K562 (cell line): ENCODE measurements around the gene THEM4. TPM values are rescaled to one million over a fixed set of nuclear protein-coding genes. Genes with fewer than 3 reads are reported as not detected.
A peak's percentile ranks its signal among the peaks of the same experiment; 100 is the strongest.

Source experiments
- ATAC-seq: fragments of 200-7000 bp; cut with Tn5 transposase; 3 replicates; pipeline ENCODE4 v1.9.1; 2020; ENCODE audit warnings: moderate library complexity
- BruUV-seq: library from RNA; stranded (reverse); fragments of 400-500 nt; replicated peaks from 2 replicates; lab custom pipeline; 2021; lab: Mats Ljungman, UMichigan
- CTCF ChIA-PET: fragments of 300-600 bp; formaldehyde crosslinking; extraction: SDS; loops from one replicate; lab custom pipeline; 2021; ENCODE audit warnings: low intra/inter-chr PET ratio; lab: Yijun Ruan, JAX
- POLR2A ChIA-PET: fragments of 300-600, 350-650 bp; sonication (Branson Sonifier 250); formaldehyde crosslinking; extraction: SDS; loops from one replicate; lab custom pipeline; 2021; ENCODE audit warnings: antibody characterized with exemption, inconsistent platforms; lab: Yijun Ruan, JAX
- DNase-seq, 4 experiments: peaks; one replicate each; pipeline versions ENCODE4 v3.0.0 to v3.0.0-alpha.2; 2011 to 2018; ENCODE audit warnings: low spot score in 3 of 4, mixed read lengths in 3 of 4; ENCODE audit errors: extremely low read depth in 1 of 4
- FAIRE-seq: peaks from 2 replicates; lab custom pipeline; 2011; peaks lifted over from hg19 to GRCh38; lab: Jason Lieb, UNC
- H2AFZ ChIP-seq: 2 replicates; pipeline ENCODE4 v1.6.0; 2011; ENCODE audit warnings: low read depth, low read length, control low read depth, inconsistent platforms
- H3K27ac ChIP-seq: fragments of 200-600 bp; 3 replicates; pipeline ENCODE4 v1.8.0; 2011; ENCODE audit warnings: low read depth, mild to moderate bottlenecking, control low read depth, inconsistent platforms, low read length, moderate library complexity, mixed read lengths; ENCODE audit errors: extremely low read depth
- H3K27me3 ChIP-seq, 2 experiments: fragments of 300-600 bp in 1 of 2; 2 replicates in 1 of 2; 3 replicates in 1 of 2; pipeline versions ENCODE4 v1.6.0 to v1.8.0; 2011; ENCODE audit warnings: inconsistent platforms in 2 of 2, low read length in 2 of 2, mild to moderate bottlenecking in 1 of 2, mixed read lengths in 1 of 2, moderate library complexity in 1 of 2; ENCODE audit not compliant: control insufficient read depth in 2 of 2, insufficient read depth in 2 of 2
- H3K36me3 ChIP-seq: fragments of 300-600 bp; 3 replicates; pipeline ENCODE4 v1.8.0; 2011; ENCODE audit warnings: mild to moderate bottlenecking, low read length, inconsistent platforms; ENCODE audit not compliant: control insufficient read depth, insufficient read depth
- H3K4me1 ChIP-seq, 2 experiments: fragments of 200-600 bp in 1 of 2; replicated peaks in 1 of 2; 2 replicates in 1 of 2; 3 replicates in 1 of 2; pipeline versions ENCODE4 v1.5.1 to v1.8.0; 2011; ENCODE audit warnings: inconsistent platforms in 2 of 2, low read length in 2 of 2, mild to moderate bottlenecking in 1 of 2, mixed read lengths in 1 of 2, moderate library complexity in 1 of 2; ENCODE audit not compliant: control insufficient read depth in 2 of 2, insufficient read depth in 2 of 2
- H3K4me2 ChIP-seq: 2 replicates; pipeline ENCODE4 v1.6.1; 2011; ENCODE audit warnings: low read length, control low read depth, inconsistent platforms, mixed read lengths; ENCODE audit not compliant: insufficient read depth
- H3K4me3 ChIP-seq: fragments of 200-600 bp; sonication (generic), shearing (Covaris generic); 2 replicates; pipeline ENCODE4 v1.5.1; 2016; ENCODE audit warnings: control low read depth, inconsistent platforms
- H3K79me2 ChIP-seq: fragments of 200-600 bp; 3 replicates; pipeline ENCODE4 v1.8.0; 2011; ENCODE audit warnings: low read length, inconsistent platforms; ENCODE audit not compliant: control insufficient read depth, insufficient read depth
- H3K9ac ChIP-seq, 2 experiments: 2 replicates each; pipeline versions ENCODE4 v1.6.0 to v1.6.1; 2011; ENCODE audit warnings: low read depth in 2 of 2, low read length in 2 of 2, control low read depth in 1 of 2, inconsistent platforms in 1 of 2, mild to moderate bottlenecking in 1 of 2, mixed read lengths in 1 of 2; ENCODE audit not compliant: insufficient read depth in 1 of 2
- H3K9me1 ChIP-seq: one replicate; pipeline ENCODE4 v1.6.0; 2011; ENCODE audit warnings: inconsistent platforms, mild to moderate bottlenecking, low read length, moderate library complexity; ENCODE audit not compliant: control insufficient read depth, insufficient read depth
- H3K9me3 ChIP-seq: replicated peaks from 2 replicates; pipeline ENCODE4 v1.5.1; 2011; ENCODE audit warnings: low read depth, low read length, inconsistent platforms; ENCODE audit not compliant: control insufficient read depth, insufficient read depth
- H4K20me1 ChIP-seq: replicated peaks from 2 replicates; pipeline ENCODE4 v1.6.1; 2011; ENCODE audit warnings: low read length, inconsistent platforms, mixed read lengths; ENCODE audit not compliant: control insufficient read depth, insufficient read depth
- C11orf30 ChIP-seq: fragments of 450-650 bp; IDR thresholded peaks from 2 replicates; pipeline ENCODE4 v1.6.1; 2016; ENCODE audit warnings: low read depth, mild to moderate bottlenecking
- CEBPB ChIP-seq: fragments of 450-650 bp; IDR thresholded peaks from 2 replicates; pipeline ENCODE4 v1.6.1; 2016; ENCODE audit warnings: missing genetic modification characterization, missing compliant biosample characterization
- CEBPG ChIP-seq, 3 experiments: fragments of 200-800 bp in 1 of 3; sonication (Bioruptor generic) in 1 of 3; sonication (generic) in 1 of 3; formaldehyde crosslinking in 1 of 3; IDR thresholded peaks in 2 of 3; conservative IDR thresholded peaks in 1 of 3; 2 replicates each; pipeline versions ENCODE4 v1.6.1 to v1.8.0; 2016 to 2022; ENCODE audit warnings: missing compliant biosample characterization in 2 of 3, missing genetic modification characterization in 2 of 3, mild to moderate bottlenecking in 1 of 3, missing genetic modification reagents in 1 of 3
- ILF3 ChIP-seq: fragments of 450-650 bp; IDR thresholded peaks from 2 replicates; pipeline ENCODE4 v1.6.1; 2018; ENCODE audit warnings: antibody characterized with exemption, mild to moderate bottlenecking, moderate library complexity, borderline replicate concordance
- KDM1A ChIP-seq, 2 experiments: fragments of 450-650 bp; IDR thresholded peaks; 2 replicates each; pipeline ENCODE4 v1.6.1; 2016; ENCODE audit warnings: mild to moderate bottlenecking in 2 of 2
- MAFG ChIP-seq: fragments of 450-650 bp; conservative IDR thresholded peaks from 2 replicates; pipeline ENCODE4 v1.6.1; 2016; ENCODE audit warnings: missing genetic modification characterization, missing compliant biosample characterization
- NFE2 ChIP-seq: IDR thresholded peaks from 2 replicates; pipeline ENCODE4 v1.6.1; 2014; ENCODE audit warnings: antibody characterized with exemption, low read depth
- NFE2L1 ChIP-seq: fragments of 450-650 bp; IDR thresholded peaks from 2 replicates; pipeline ENCODE4 v1.6.1; 2016; ENCODE audit warnings: missing genetic modification characterization, low read depth, mild to moderate bottlenecking, missing compliant biosample characterization, moderate library complexity, borderline replicate concordance
- SAFB ChIP-seq: fragments of 200-400 bp; formaldehyde crosslinking; IDR thresholded peaks from 2 replicates; pipeline ENCODE4 v1.6.1; 2017; ENCODE audit warnings: low read depth, low read length, borderline replicate concordance
- SIN3A ChIP-seq, 2 experiments: fragments of 150-350 bp in 1 of 2; IDR thresholded peaks; 2 replicates each; pipeline ENCODE4 v1.6.1; 2011 to 2016; ENCODE audit warnings: borderline replicate concordance in 2 of 2, low read depth in 2 of 2, low read length in 2 of 2, mild to moderate bottlenecking in 2 of 2, moderate library complexity in 2 of 2; ENCODE audit not compliant: control insufficient read depth in 1 of 2
- SMARCA4 ChIP-seq: fragments of 450-650 bp; IDR thresholded peaks from 2 replicates; pipeline ENCODE4 v1.6.1; 2016
- ZNF316 ChIP-seq: fragments of 450-650 bp; IDR thresholded peaks from 2 replicates; pipeline ENCODE4 v1.6.1; 2016
- WGBS: fragments of 100-300 bp; shearing (Covaris generic); methylation state at CpG from one replicate; pipeline ENCODE4 v1.1.6; 2016; ENCODE audit warnings: low coverage, mixed read lengths; ENCODE audit not compliant: insufficient coverage; ENCODE audit errors: missing lambda C conversion rate; 5-methylcytosine and 5-hydroxymethylcytosine counted together
- in situ Hi-C: fragments of 300-500 bp; cut with MboI; formaldehyde crosslinking; loops from 4 replicates; pipeline ENCODE4 v1.15.0; 2018; ENCODE audit warnings: inconsistent platforms, mixed read lengths
- intact Hi-C: fragments of 100-400 bp; cut with micrococcal nuclease; formaldehyde crosslinking; loops from 2 replicates; pipeline ENCODE4 v1.14.2; 2022
- polyA plus RNA-seq, 8 experiments: library from polyadenylated mRNA; depleted of rRNA in 4 of 8; stranded (reverse) in 5 of 8; unstranded in 3 of 8; fragments of >200 nt; fragmentation: Nextera tagmentation in 2 of 8; fragmentation: Illumina TruSeq in 1 of 8; extraction: Ambion mirVana in 2 of 8; extraction: Trizol in 1 of 8; gene quantifications; 2 replicates each; pipeline versions ENCODE4 v1.2.1 to v1.2.3, GENCODE V29; 2011 to 2014; ENCODE audit warnings: inconsistent platforms in 1 of 8, missing spikeins in 1 of 8
- total RNA-seq, 7 experiments: library from RNA; depleted of rRNA in 6 of 7; stranded (reverse); fragments of >200 nt in 6 of 7; fragmentation: Illumina TruSeq in 2 of 7; extraction: Trizol in 2 of 7; gene quantifications; 2 replicates each; pipeline versions ENCODE4 v1.2.1 to v1.2.3, GENCODE V29; 2011 to 2021; ENCODE audit warnings: low replicate concordance in 1 of 7

Gene THEM4
- total and polyA plus RNA-seq, 9 of the 15 experiments (the other 6 are each of a cell fraction or from before 2014, with no cell fraction given): 8.6 to 71.9 (median 35.3) TPM

DNA sequence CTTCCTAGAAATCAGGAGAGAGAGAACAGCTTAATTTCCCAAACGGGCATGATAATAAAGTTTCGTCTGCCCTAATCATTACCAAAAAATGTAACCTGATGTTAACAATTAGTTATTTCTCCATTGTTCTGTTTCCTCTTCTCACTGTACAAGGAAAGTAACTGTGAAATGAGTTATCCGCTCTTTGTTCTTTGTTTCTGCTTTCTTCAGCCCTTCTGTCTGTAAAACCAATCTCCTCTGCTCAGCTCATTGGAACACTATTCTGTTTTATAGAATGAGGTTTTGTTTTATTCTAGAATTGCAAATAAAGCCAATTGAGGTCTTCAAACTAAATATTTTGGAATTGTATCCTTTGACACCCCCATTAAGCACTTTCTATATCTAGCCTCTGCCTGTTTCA is 8.8 kb upstream of the THEM4 start:
- ChIA-PET POLR2A (interaction anchor here (1.0 kb wide), 1 partner anchor 12 kb away, joined by 3 read pairs; no protein-coding TSS in a partner anchor), CTCF (no interaction called here)
- no peaks in the 10 kb centered on the region for H4K20me1 ChIP-seq

GRCh38 chr1:151916726-151917370 is 7.5 kb upstream of the THEM4 start:
- no peaks in the 10 kb centered on the region for H3K36me3 ChIP-seq
- FAIRE-seq: no peak
- H3K79me2 ChIP-seq: no peaks in the 10 kb centered on the region
- peak overlapping the region; percentile 64 for H2AFZ ChIP-seq
- peaks cover 7 to 26% of the 10 kb centered on the region in 2 experiments; a peak in 4 of 5 replicates for H3K4me1 ChIP-seq
- H3K27ac ChIP-seq: no peak overlapping the region
- H3K9me3 ChIP-seq: no peaks in the 10 kb centered on the region
- TF ChIP-seq SIN3A (IDR thresholded peaks at IDR 0.05; ENCODE audit: borderline replicate concordance in 2 of 2, control insufficient read depth in 1 of 2, low read depth in 2 of 2, low read length in 2 of 2): no peak
- TF ChIP-seq CEBPG (CRISPR knock-in tag; IDR thresholded peaks at IDR 0.05): no peak
- TF ChIP-seq CEBPG (tag; conservative IDR thresholded peaks at IDR 0.05 in 1 of 2, IDR thresholded peaks at IDR 0.05 in 1 of 2): peak in 1 of 2 experiments; percentile 49; a peak in 2 of 4 replicates
- TF ChIP-seq NFE2: peak; percentile 36; the same call in 1 of the 2 replicates
- peak; percentile 89 for TF ChIP-seq MAFG (tag)
- TF ChIP-seq CEBPB (tag): peak; percentile 88
- no peak for TF ChIP-seq KDM1A (IDR thresholded peaks at IDR 0.05)
- TF ChIP-seq SAFB: no peak
- TF ChIP-seq NFE2L1: peak; percentile 28; the same call in 1 of the 2 replicates
- peak; percentile 61 for TF ChIP-seq C11orf30
- 0 out of 2 replicates have a peak, but pooled peaks have one; percentile 23 for TF ChIP-seq SMARCA4
- TF ChIP-seq ZNF316: peak; percentile 84
- TF ChIP-seq, all 486 proteins: peak for 8
- no peaks in the 10 kb centered on the region for H3K9me1 ChIP-seq
- H3K4me3 ChIP-seq: no peak overlapping the region
- intact Hi-C loops (no loop called here), in situ Hi-C loops (loop anchor here (10.0 kb wide), 1 partner anchor 1802 kb away; no protein-coding TSS in a partner anchor)
- no TSS peak for BruUV-seq
- CTCF ChIA-PET: no interaction called here
- H3K4me2 ChIP-seq: no peak overlapping the region
- DNase-seq (no peak), ATAC-seq (peak; percentile 45; the same call in 1 of the 3 replicates)
- no peaks in the 10 kb centered on the region for H4K20me1 ChIP-seq
- 0 out of 4 replicates have a peak overlapping the region, but pooled peaks of 1 of the 2 experiments have one; percentile 22 for H3K9ac ChIP-seq
- no peaks in the 10 kb centered on the region for H3K27me3 ChIP-seq
- POLR2A ChIA-PET: interaction anchor here (0.6 to 1.3 kb wide), 3 partner anchors 9 to 641 kb away, joined by 3 to 4 read pairs (median 4); no protein-coding TSS in a partner anchor
- 27% methylated on average over 7 of the region's 7 CpGs for WGBS

More for the DNA sequence above, 8.8 kb upstream of the THEM4 start:
- no TSS peak for BruUV-seq
- no peak for FAIRE-seq
- Histone ChIP-seq H3K27me3 (no peaks in the 10 kb centered on the region), H3K36me3 (no peaks in the 10 kb centered on the region), H3K27ac (no peak overlapping the region), H3K9me3 (no peaks in the 10 kb centered on the region), H3K9ac (no peak overlapping the region), H3K4me3 (no peak overlapping the region), H3K79me2 (no peaks in the 10 kb centered on the region), H3K4me2 (no peak overlapping the region), H3K4me1 (peaks cover 7 to 30% of the 10 kb centered on the region in 2 experiments), H2AFZ (no peak overlapping the region), H3K9me1 (no peaks in the 10 kb centered on the region)
- DNase-seq: no peak
- intact Hi-C loops (no loop called here), in situ Hi-C loops (loop anchor here (10.0 kb wide), 1 partner anchor 1803 kb away; no protein-coding TSS in a partner anchor)
- 57% methylated on average over 3 of the region's 3 CpGs for WGBS
- TF ChIP-seq ILF3: no peak
- ATAC-seq: no peak
